MV-4-11 (cell line): ENCODE results near the gene PSPH.

ENCODE experiments used
- DNase-seq: peaks from one replicate; lab custom pipeline; 2025; lab: John Stamatoyannopoulos, UW

The PSPH gene

GRCh38 chr7:55996856-55997500 lies 54.3 kb downstream of the PSPH start:
- DNase-seq = no peak

GRCh38 chr7:55992346-55992745 lies 58.9 kb downstream of the PSPH start:
- no peak for DNase-seq

GRCh38 chr7:55983537-55983936 lies 67.7 kb downstream of the PSPH start:
- DNase-seq = no peak

GRCh38 chr7:55980266-55980665 lies 71.0 kb downstream of the PSPH start:
- DNase-seq = no peak

GRCh38 chr7:55977831-55978230 lies 73.4 kb downstream of the PSPH start:
- DNase-seq = no peak

GRCh38 chr7:55975988-55976633 lies 75.1 kb downstream of the PSPH start:
- no peak for DNase-seq

- no peak for DNase-seq
These were observed 77.4 kb downstream of the PSPH start for GRCh38 chr7:55973747-55974250.

GRCh38 chr7:55970978-55971377 lies 80.3 kb downstream of the PSPH start:
- DNase-seq = no peak

- no peak for DNase-seq
These were observed 80.7 kb downstream of the PSPH start for GRCh38 chr7:55970561-55970960.

- no peak for DNase-seq
These were observed 81.9 kb downstream of the PSPH start for GRCh38 chr7:55969391-55969790.

- no peak for DNase-seq
These were observed 84.4 kb downstream of the PSPH start for GRCh38 chr7:55966851-55967250.

GRCh38 chr7:55965805-55966421 lies 85.3 kb downstream of the PSPH start:
- no peak for DNase-seq

GRCh38 chr7:55965100-55965470 lies 86.2 kb downstream of the PSPH start:
- DNase-seq = no peak

GRCh38 chr7:55964261-55965099 lies 86.8 kb downstream of the PSPH start, which contains the start of gene NIPSNAP2:
Gene NIPSNAP2 (plus strand): TSS chr7:55964585. CDS start chr7:55964610, 25 bp downstream.
- DNase-seq = peak; percentile 31

- no peak for DNase-seq
These were observed 87.6 kb downstream of the PSPH start for GRCh38 chr7:55963584-55964168.

GRCh38 chr7:55962014-55962413 lies 89.2 kb downstream of the PSPH start:
- DNase-seq = no peak
